ENCODE data around the gene CPT1A. TPM values are rescaled to one million over a fixed set of nuclear protein-coding genes. Genes with fewer than 3 reads are reported as not detected.
"Not testable (repeated sequence)": the region's sequence is repeated elsewhere in the genome, so short reads cannot be mapped to it uniquely, and the experiment has no call there.

CPT1A gene
- total RNA-seq, result 11.5 TPM

DNA sequence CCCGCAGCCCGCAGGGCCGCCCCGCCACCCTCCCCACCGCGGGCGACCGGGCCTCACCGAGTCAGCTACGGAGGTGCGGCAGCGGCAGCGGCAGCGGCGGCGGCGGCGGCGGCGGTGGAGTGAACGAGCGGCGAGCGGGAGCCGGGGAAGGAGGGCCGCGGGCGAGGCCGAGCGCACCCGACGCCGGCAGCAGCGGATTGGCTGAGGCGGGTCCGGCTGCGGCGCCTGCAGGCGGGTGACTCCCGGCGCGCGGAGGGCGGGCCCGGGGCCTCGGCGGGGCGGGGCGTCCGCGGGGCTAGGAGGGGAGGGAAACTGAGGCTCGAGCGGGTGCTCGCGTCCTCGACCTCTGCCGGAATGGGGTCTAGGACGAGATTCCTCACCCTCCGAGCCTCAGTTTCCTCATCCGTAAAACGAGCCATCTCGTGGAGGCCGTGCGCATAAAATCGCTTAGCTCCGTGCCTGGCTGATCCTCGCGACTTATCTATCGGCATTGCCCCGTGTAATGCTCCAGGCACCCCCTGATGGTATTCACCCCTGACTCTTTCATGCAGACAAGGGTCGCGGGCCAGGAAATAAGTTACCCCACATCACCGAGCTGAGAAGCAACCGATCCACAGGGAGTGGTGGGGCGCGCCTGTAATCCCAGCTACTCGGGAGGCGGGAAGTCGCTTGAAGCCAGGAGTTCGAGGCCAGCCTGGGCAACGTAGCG is at the start of gene CPT1A:
CPT1A (minus strand) TSS at position 199 of the 709 bp plus-strand sequence. CDS start 26,442 bp downstream, outside the sequence.
- no peaks in the 10 kb centered on the region for H3K27me3 ChIP-seq (ENCODE audit: control insufficient read depth in 3 of 3, insufficient read depth in 3 of 3, low read length in 3 of 3)
- peaks cover 41 to 56% (median 51%) of the 10 kb centered on the region in 3 donors for H3K4me1 ChIP-seq (ENCODE audit: control insufficient read depth in 3 of 3, insufficient read depth in 3 of 3, low read length in 3 of 3)
- peak within 1 kb of the TSS; percentile 20 to 81 (median 67) for H3K9ac ChIP-seq (ENCODE audit: low read depth in 1 of 3, low read length in 3 of 3)
- H3K27ac ChIP-seq (ENCODE audit: low read depth, low read length), result peak within 1 kb of the TSS; percentile 84
- H3K9me3 ChIP-seq (ENCODE audit: control insufficient read depth in 3 of 3, low read length in 3 of 3), result no peaks in the 10 kb centered on the region
- no peaks in the 10 kb centered on the region for H3K36me3 ChIP-seq (ENCODE audit: control insufficient read depth in 3 of 3, insufficient read depth in 3 of 3, low read length in 3 of 3)
- H3K4me3 ChIP-seq (ENCODE audit: low read length in 3 of 3), result peak within 1 kb of the TSS; percentile 78 to 83 (median 81)

DNA sequence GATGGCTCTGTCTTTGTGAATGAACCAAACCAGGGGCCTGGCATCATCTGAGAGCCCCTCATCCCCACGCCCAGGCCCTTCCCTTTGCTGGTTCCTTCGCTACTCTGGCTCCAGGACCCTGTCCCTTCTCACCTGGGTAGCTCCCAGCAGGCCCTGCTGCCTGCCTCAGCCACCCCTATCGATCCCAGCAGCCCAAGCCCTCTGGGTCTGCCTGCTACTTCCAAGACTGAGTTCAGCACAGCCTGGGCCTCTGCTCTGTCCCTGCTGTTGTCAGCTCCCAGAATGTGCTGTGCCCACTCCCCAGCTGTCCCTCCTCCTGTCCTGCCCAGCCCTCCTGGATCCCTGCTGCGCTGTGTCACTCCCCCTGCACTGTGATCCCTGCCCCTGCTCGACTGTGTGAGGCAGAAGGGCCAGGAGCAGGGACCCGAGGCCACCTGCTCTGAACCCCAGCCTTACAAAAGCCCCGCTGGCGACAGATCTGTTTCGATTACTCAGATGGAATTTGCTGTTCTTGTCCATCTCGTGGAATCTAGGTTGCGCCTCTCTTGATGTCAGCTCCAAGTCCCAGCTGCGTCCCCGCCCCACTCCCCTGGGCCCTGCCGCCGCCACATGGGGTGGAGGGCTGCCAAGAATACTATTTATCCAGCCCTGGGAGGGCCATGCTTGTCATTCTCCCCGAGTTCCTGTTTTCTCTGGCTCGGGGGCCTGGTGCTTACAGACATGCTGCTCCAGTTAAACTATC is 48.9 kb upstream of the CPT1A start:
- no peaks in the 10 kb centered on the region for H3K27me3 ChIP-seq (ENCODE audit: control insufficient read depth in 3 of 3, insufficient read depth in 3 of 3, low read length in 3 of 3)
- peaks cover 23 to 35% (median 29%) of the 10 kb centered on the region in 3 donors for H3K36me3 ChIP-seq (ENCODE audit: control insufficient read depth in 3 of 3, insufficient read depth in 3 of 3, low read length in 3 of 3)
- peak overlapping the region in 2 of 3 donors; percentile 40 to 62 for H3K9ac ChIP-seq (ENCODE audit: low read depth in 1 of 3, low read length in 3 of 3)
- no peaks in the 10 kb centered on the region for H3K9me3 ChIP-seq (ENCODE audit: control insufficient read depth in 3 of 3, low read length in 3 of 3)
- peak overlapping the region; percentile 66 for H3K27ac ChIP-seq (ENCODE audit: low read depth, low read length)
- peaks cover 16 to 18% (median 18%) of the 10 kb centered on the region in 3 donors for H3K4me1 ChIP-seq (ENCODE audit: control insufficient read depth in 3 of 3, insufficient read depth in 3 of 3, low read length in 3 of 3)
- H3K4me3 ChIP-seq (ENCODE audit: low read length in 3 of 3), result peak overlapping the region in 2 of 3 donors; percentile 7 to 54

DNA sequence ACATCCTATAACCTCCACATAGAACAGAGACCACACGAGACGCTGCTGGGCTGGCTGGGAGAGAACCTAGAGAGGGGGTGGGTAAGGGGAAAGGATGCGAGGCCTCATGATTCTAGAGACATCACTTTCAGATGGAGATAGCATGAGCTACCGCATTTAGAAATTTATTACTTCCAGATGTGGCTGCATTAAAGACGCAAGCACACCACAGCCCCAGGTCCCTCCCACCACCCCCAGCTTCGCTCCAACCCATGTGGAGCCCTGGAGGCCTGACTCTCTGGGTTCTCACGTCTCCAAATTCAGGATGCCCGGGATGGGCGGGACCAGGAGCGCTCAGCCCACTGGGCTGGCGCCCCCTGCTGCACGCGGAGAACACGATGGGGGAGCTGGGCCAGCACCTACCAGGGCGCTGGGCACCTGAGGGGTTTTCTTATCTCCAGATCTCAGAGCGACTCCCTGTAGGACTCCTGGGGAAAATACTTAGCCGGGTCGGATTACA is 48.3 kb upstream of the CPT1A start:
- Histone ChIP-seq H3K36me3 (ENCODE audit: control insufficient read depth in 3 of 3, insufficient read depth in 3 of 3, low read length in 3 of 3) (peaks cover 21 to 34% (median 27%) of the 10 kb centered on the region in 3 donors), H3K4me1 (ENCODE audit: control insufficient read depth in 3 of 3, insufficient read depth in 3 of 3, low read length in 3 of 3) (peaks cover 16 to 18% (median 18%) of the 10 kb centered on the region in 3 donors), H3K27ac (ENCODE audit: low read depth, low read length) (peak overlapping the region; percentile 66), H3K4me3 (ENCODE audit: low read length in 3 of 3) (no peak overlapping the region), H3K9me3 (ENCODE audit: control insufficient read depth in 3 of 3, low read length in 3 of 3) (no peaks in the 10 kb centered on the region), H3K27me3 (ENCODE audit: control insufficient read depth in 3 of 3, insufficient read depth in 3 of 3, low read length in 3 of 3) (no peaks in the 10 kb centered on the region), H3K9ac (ENCODE audit: low read depth in 1 of 3, low read length in 3 of 3) (no peak overlapping the region)

DNA sequence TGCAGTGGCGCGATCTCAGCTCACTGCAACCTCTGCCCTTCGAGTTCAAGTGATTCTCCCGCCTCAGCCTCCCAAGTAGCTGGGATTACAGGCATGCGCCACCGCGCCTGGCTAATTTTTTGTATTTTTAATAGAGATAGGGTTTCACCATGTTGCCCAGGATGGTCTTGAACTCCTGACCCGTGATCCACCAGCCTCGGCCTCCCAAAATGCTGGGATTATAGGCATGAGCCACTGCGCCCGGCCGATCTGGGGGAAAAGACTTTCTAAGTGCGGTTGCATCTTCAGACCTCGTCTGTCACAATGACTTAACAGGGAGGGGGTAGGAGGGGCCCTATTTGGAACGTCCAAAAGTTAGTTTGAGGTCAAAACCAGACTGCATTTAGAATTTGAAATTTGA is 43.1 kb upstream of the CPT1A start:
- not testable (repeated sequence) for H3K4me3 ChIP-seq (ENCODE audit: low read length in 3 of 3); H3K9ac ChIP-seq (ENCODE audit: low read depth in 1 of 3, low read length in 3 of 3); H3K27me3 ChIP-seq (ENCODE audit: control insufficient read depth in 3 of 3, insufficient read depth in 3 of 3, low read length in 3 of 3); H3K9me3 ChIP-seq (ENCODE audit: control insufficient read depth in 3 of 3, low read length in 3 of 3); H3K4me1 ChIP-seq (ENCODE audit: control insufficient read depth in 3 of 3, insufficient read depth in 3 of 3, low read length in 3 of 3); H3K27ac ChIP-seq (ENCODE audit: low read depth, low read length); H3K36me3 ChIP-seq (ENCODE audit: control insufficient read depth in 3 of 3, insufficient read depth in 3 of 3, low read length in 3 of 3)

DNA sequence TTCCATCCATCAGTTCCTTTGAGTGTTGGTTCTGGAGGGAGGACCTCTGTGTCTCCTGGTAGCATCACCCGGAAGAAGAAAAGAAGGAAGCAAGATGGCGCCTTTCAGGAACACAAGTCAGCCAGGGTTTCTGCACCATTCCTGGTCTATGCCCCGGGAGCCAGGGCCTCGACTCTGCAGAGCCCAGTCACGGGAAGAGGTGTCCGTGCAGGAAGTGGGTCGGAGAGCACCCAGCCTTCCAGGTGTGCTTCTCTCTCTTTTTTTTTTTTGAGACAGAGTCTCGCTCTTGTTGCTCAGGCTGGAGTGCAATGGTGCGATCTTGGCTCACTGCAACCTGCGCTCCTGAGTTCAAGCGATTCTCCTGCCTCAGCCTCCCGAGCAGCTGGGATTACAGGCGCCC is 40.7 kb upstream of the CPT1A start:
- H3K9ac ChIP-seq (ENCODE audit: low read depth in 1 of 3, low read length in 3 of 3), result no peak overlapping the region
- H3K4me1 ChIP-seq (ENCODE audit: control insufficient read depth in 3 of 3, insufficient read depth in 3 of 3, low read length in 3 of 3), result peaks cover 2 to 4% (median 2%) of the 10 kb centered on the region in 3 donors
- peaks cover 0 to 2% (median 0%) of the 10 kb centered on the region in 3 donors for H3K36me3 ChIP-seq (ENCODE audit: control insufficient read depth in 3 of 3, insufficient read depth in 3 of 3, low read length in 3 of 3)
- no peaks in the 10 kb centered on the region for H3K27me3 ChIP-seq (ENCODE audit: control insufficient read depth in 3 of 3, insufficient read depth in 3 of 3, low read length in 3 of 3)
- no peak overlapping the region for H3K27ac ChIP-seq (ENCODE audit: low read depth, low read length)
- no peak overlapping the region for H3K4me3 ChIP-seq (ENCODE audit: low read length in 3 of 3)
- no peaks in the 10 kb centered on the region for H3K9me3 ChIP-seq (ENCODE audit: control insufficient read depth in 3 of 3, low read length in 3 of 3)

DNA sequence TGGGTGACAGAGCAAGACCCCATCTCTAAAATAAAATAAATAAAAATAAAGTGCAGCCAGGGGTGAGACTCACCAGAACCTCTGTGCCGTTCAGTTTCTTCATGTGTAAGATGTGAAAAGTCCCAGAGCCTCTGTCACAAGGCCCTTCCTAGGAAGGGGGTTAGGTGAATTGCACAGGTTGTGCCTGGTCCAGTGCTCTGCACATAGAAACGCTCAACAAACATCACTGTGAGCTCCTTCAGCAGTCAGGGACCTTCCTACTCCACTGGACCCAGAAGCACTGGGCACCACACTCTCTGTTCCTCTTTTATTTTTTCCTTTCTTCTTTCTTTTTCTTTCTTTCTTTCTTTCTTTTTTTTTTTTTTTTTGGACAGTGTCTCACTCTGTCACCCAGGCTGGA is 39.6 kb upstream of the CPT1A start:
- Histone ChIP-seq H3K4me3 (ENCODE audit: low read length in 3 of 3) (no peak overlapping the region), H3K9ac (ENCODE audit: low read depth in 1 of 3, low read length in 3 of 3) (no peak overlapping the region), H3K36me3 (ENCODE audit: control insufficient read depth in 3 of 3, insufficient read depth in 3 of 3, low read length in 3 of 3) (peaks cover 0 to 2% (median 0%) of the 10 kb centered on the region in 3 donors), H3K4me1 (ENCODE audit: control insufficient read depth in 3 of 3, insufficient read depth in 3 of 3, low read length in 3 of 3) (peaks cover 2 to 4% (median 2%) of the 10 kb centered on the region in 3 donors), H3K27me3 (ENCODE audit: control insufficient read depth in 3 of 3, insufficient read depth in 3 of 3, low read length in 3 of 3) (peaks cover 0 to 4% (median 0%) of the 10 kb centered on the region in 3 donors), H3K9me3 (ENCODE audit: control insufficient read depth in 3 of 3, low read length in 3 of 3) (no peaks in the 10 kb centered on the region), H3K27ac (ENCODE audit: low read depth, low read length) (no peak overlapping the region)

DNA sequence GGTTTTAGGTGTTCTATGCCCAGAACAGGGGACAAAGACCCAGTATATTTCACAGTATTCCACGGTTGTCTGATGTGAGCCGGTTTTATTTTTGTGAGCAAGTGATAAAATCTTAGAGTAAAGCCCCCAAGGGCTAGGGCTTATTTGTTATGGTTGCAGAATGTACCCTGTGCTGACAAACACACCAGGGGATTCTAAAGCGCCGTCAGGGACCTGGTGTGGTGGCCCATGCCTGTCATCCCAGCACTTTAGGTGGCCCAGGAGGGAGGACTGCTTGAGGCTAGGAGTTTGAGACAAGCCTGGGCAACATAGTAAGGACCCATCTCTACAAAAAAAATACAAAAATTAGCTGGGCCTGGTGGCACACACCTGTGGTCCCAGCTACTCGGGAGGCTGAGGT is 39.1 kb upstream of the CPT1A start:
- Histone ChIP-seq H3K9ac (ENCODE audit: low read depth in 1 of 3, low read length in 3 of 3) (no peak overlapping the region), H3K4me3 (ENCODE audit: low read length in 3 of 3) (no peak overlapping the region), H3K27me3 (ENCODE audit: control insufficient read depth in 3 of 3, insufficient read depth in 3 of 3, low read length in 3 of 3) (peaks cover 0 to 4% (median 0%) of the 10 kb centered on the region in 3 donors), H3K36me3 (ENCODE audit: control insufficient read depth in 3 of 3, insufficient read depth in 3 of 3, low read length in 3 of 3) (peaks cover 0 to 2% (median 0%) of the 10 kb centered on the region in 3 donors), H3K27ac (ENCODE audit: low read depth, low read length) (no peak overlapping the region), H3K9me3 (ENCODE audit: control insufficient read depth in 3 of 3, low read length in 3 of 3) (no peaks in the 10 kb centered on the region), H3K4me1 (ENCODE audit: control insufficient read depth in 3 of 3, insufficient read depth in 3 of 3, low read length in 3 of 3) (peaks cover 2 to 4% (median 2%) of the 10 kb centered on the region in 3 donors)

DNA sequence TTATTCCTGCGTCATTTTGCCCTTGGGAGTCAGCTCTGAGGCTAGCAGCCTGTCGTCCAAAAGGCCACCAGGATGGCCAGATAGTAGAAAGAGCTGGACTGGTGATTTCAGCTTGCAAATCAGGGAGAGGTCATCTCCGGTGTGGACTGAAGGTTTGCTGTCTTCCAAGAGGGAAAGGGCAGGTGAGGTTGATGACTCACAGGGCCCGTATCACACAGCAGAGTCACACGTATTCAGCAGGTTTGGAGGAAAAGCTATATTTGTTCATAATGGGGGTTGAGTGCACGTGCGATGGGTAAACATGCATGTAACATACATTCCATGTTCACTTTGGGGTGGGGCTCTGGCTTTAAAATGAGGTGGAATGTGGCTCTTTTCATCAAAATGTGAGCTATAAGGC is 36.3 kb upstream of the CPT1A start:
- no peaks in the 10 kb centered on the region for H3K36me3 ChIP-seq (ENCODE audit: control insufficient read depth in 3 of 3, insufficient read depth in 3 of 3, low read length in 3 of 3)
- H3K9me3 ChIP-seq (ENCODE audit: control insufficient read depth in 3 of 3, low read length in 3 of 3), result no peaks in the 10 kb centered on the region
- no peak overlapping the region for H3K4me3 ChIP-seq (ENCODE audit: low read length in 3 of 3)
- H3K4me1 ChIP-seq (ENCODE audit: control insufficient read depth in 3 of 3, insufficient read depth in 3 of 3, low read length in 3 of 3), result peaks cover 2 to 4% (median 2%) of the 10 kb centered on the region in 3 donors
- no peak overlapping the region for H3K27ac ChIP-seq (ENCODE audit: low read depth, low read length)
- H3K27me3 ChIP-seq (ENCODE audit: control insufficient read depth in 3 of 3, insufficient read depth in 3 of 3, low read length in 3 of 3), result peaks cover 0 to 9% (median 0%) of the 10 kb centered on the region in 3 donors
- no peak overlapping the region for H3K9ac ChIP-seq (ENCODE audit: low read depth in 1 of 3, low read length in 3 of 3)

DNA sequence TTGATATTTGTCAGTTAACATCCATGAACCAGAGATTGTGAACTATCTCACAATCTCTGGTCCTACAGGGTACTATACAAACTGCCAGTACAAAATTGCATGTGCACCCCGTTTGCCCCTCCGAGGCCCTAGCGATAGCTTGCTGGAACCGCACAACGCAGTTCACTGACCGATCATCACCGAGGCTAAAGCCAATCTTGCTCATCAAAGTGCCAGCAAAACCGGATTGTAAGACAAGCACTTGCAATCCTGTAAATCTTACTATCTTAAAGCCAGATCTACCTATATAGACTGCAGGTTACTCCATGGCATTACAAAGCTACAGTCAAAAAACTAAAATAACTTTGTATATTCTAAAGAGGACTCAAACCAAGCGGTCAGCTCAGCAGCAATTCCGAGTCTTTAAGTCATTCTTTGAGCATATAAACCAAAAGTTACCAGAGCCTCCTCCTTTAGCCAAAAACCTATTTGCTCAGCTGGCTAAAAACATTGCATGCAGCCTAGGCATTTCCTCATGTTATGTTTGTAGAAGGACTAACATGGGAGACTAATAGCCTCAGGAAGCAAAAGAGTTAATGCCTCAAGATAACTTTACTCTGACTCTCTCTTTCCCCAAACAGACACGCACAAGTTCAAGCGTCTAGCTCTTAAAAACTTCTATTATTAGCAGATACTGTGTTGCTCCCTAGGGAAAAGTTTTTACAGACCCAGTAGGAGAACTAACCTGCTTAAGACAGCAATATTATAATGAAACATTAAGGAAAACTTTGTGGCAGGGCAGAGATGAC is 30.7 kb upstream of the CPT1A start:
- H3K36me3 ChIP-seq (ENCODE audit: control insufficient read depth in 3 of 3, insufficient read depth in 3 of 3, low read length in 3 of 3), result no peaks in the 10 kb centered on the region
- no peak overlapping the region for H3K27ac ChIP-seq (ENCODE audit: low read depth, low read length)
- no peak overlapping the region for H3K4me3 ChIP-seq (ENCODE audit: low read length in 3 of 3)
- peaks cover 0 to 11% (median 0%) of the 10 kb centered on the region in 3 donors for H3K27me3 ChIP-seq (ENCODE audit: control insufficient read depth in 3 of 3, insufficient read depth in 3 of 3, low read length in 3 of 3)
- H3K9ac ChIP-seq (ENCODE audit: low read depth in 1 of 3, low read length in 3 of 3), result no peak overlapping the region
- H3K4me1 ChIP-seq (ENCODE audit: control insufficient read depth in 3 of 3, insufficient read depth in 3 of 3, low read length in 3 of 3), result peaks cover 3 to 6% (median 4%) of the 10 kb centered on the region in 3 donors
- no peaks in the 10 kb centered on the region for H3K9me3 ChIP-seq (ENCODE audit: control insufficient read depth in 3 of 3, low read length in 3 of 3)

Measured in skeletal muscle tissue (tissue), 4 donors.